GM20000 (cell line): ENCODE measurements around the gene ABL2.

Experiments used
- DNase-seq: peaks from one replicate; pipeline ENCODE4 v3.0.0; 2012; ENCODE audit warnings: low spot score
- CTCF ChIP-seq: IDR thresholded peaks from 2 replicates; pipeline ENCODE4 v1.5.1; 2012; ENCODE audit warnings: mild to moderate bottlenecking, control low read depth; ENCODE audit errors: extremely low read depth, missing control alignments

ABL2 gene

GRCh38 chr1:179089827-179090482 lies 139.5 kb downstream of the ABL2 start:
- DNase-seq = no peak
- no peak for TF ChIP-seq CTCF

GRCh38 chr1:179087665-179088064 lies 141.8 kb downstream of the ABL2 start:
- DNase-seq = no peak
- TF ChIP-seq CTCF = no peak

GRCh38 chr1:179083533-179083932 lies 145.9 kb downstream of the ABL2 start:
- TF ChIP-seq CTCF = no peak
- DNase-seq = peak; percentile 62

- no peak for TF ChIP-seq CTCF
These were observed 146.5 kb downstream of the ABL2 start for GRCh38 chr1:179082999-179083335.

GRCh38 chr1:179082333-179082998 lies 147.0 kb downstream of the ABL2 start:
- DNase-seq = peak; percentile 51
- TF ChIP-seq CTCF = no peak

More at GRCh38 chr1:179082999-179083335, 146.5 kb downstream of the ABL2 start:
- DNase-seq = peak; percentile 51

- TF ChIP-seq CTCF = no peak
- DNase-seq = peak; percentile 96
These were observed 147.7 kb downstream of the ABL2 start, which contains the start of gene TOR3A for GRCh38 chr1:179081687-179082332. TSS of gene TOR3A (plus strand) at chr1:179082070. CDS start at chr1:179082129, 59 bp downstream.

- peak; percentile 44 for DNase-seq
These were observed 148.4 kb downstream of the ABL2 start for GRCh38 chr1:179080866-179081686.

More at GRCh38 chr1:179080866-179081686, 148.4 kb downstream of the ABL2 start:
- no peak for TF ChIP-seq CTCF
